ENCODE data around the gene RAD9B. TPM values are rescaled to one million over a fixed set of nuclear protein-coding genes. Genes with fewer than 3 reads are reported as not detected.
"Not testable (repeated sequence)": the region's sequence is repeated elsewhere in the genome, so short reads cannot be mapped to it uniquely, and the experiment has no call there.

Gene RAD9B
- total and polyA plus RNA-seq, 2 experiments from 2014 or later: 0.13 to 0.23 TPM

DNA sequence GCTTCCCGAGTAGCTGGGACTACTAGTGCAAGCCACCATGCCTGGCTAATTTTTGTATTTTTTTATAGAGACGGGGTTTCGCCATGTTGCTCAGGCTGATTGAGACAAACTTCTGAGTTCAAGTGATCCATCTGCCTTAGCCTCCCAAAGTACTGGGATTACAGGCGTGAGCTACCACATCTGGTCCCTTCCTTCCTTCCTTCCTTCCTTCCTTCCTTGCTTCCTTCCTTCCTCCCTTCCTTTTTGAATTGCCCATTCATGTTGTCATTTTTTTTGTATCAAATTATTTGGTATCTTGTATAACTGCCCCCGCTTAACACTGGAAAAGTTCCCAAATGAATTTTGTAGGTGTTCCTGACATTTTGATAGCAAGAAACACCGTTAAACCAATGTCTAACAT, 11.7 kb downstream of the RAD9B start:
- H3K4me1 ChIP-seq (ENCODE audit: insufficient read depth): no peaks in the 10 kb centered on the region
- TF ChIP-seq EZH2phosphoT487 (IDR thresholded peaks at IDR 0.05; ENCODE audit: low read depth, severe bottlenecking, unreplicated experiment): no peak
- TF ChIP-seq EZH2 (IDR thresholded peaks at IDR 0.05; ENCODE audit: borderline replicate concordance): no peak
- TF ChIP-seq CTCF (IDR thresholded peaks at IDR 0.05; ENCODE audit: poor library complexity): no peak
- no peak for DNase-seq (ENCODE audit: low spot score)
- H2AFZ ChIP-seq: no peak overlapping the region
- no peak overlapping the region for H3K4me2 ChIP-seq
- H3K36me3 ChIP-seq (replicated peaks; ENCODE audit: insufficient read depth, low read depth): no peaks in the 10 kb centered on the region
- no peaks in the 10 kb centered on the region for H3K9me3 ChIP-seq (ENCODE audit: low read depth)
- H3K27ac ChIP-seq: no peak overlapping the region
- no peaks in the 10 kb centered on the region for H3K9me2 ChIP-seq (replicated peaks; ENCODE audit: insufficient read depth)
- 81% methylated on average over 6 of the region's 6 CpGs for whole genome bisulfite sequencing (ENCODE audit: low lambda C conversion rate, missing lambda C conversion rate)
- H3K4me3 ChIP-seq: no peak overlapping the region
- H3K79me2 ChIP-seq: no peaks in the 10 kb centered on the region
- H3K27me3 ChIP-seq: no peaks in the 10 kb centered on the region
- H4K20me1 ChIP-seq (ENCODE audit: insufficient read depth, poor library complexity, severe bottlenecking): no peaks in the 10 kb centered on the region

- no peaks in the 10 kb centered on the region for H3K27me3 ChIP-seq
- DNase-seq (ENCODE audit: low spot score): no peak
- no peak overlapping the region for H3K4me3 ChIP-seq
- 76% methylated on average over 1 of the region's 1 CpG for WGBS (ENCODE audit: low lambda C conversion rate, missing lambda C conversion rate)
- no peak overlapping the region for H3K27ac ChIP-seq
- no peak overlapping the region for H2AFZ ChIP-seq
- no peaks in the 10 kb centered on the region for H3K36me3 ChIP-seq (replicated peaks; ENCODE audit: insufficient read depth, low read depth)
- no peaks in the 10 kb centered on the region for H3K4me1 ChIP-seq (ENCODE audit: insufficient read depth)
- no peaks in the 10 kb centered on the region for H3K9me3 ChIP-seq (ENCODE audit: low read depth)
- H4K20me1 ChIP-seq (ENCODE audit: insufficient read depth, poor library complexity, severe bottlenecking): no peaks in the 10 kb centered on the region
- no peak for TF ChIP-seq CTCF (IDR thresholded peaks at IDR 0.05; ENCODE audit: poor library complexity)
- no peak for TF ChIP-seq EZH2phosphoT487 (IDR thresholded peaks at IDR 0.05; ENCODE audit: low read depth, severe bottlenecking, unreplicated experiment)
- no peak for TF ChIP-seq EZH2 (IDR thresholded peaks at IDR 0.05; ENCODE audit: borderline replicate concordance)
- no peak overlapping the region for H3K4me2 ChIP-seq
- no peaks in the 10 kb centered on the region for H3K79me2 ChIP-seq
- H3K9me2 ChIP-seq (replicated peaks; ENCODE audit: insufficient read depth): no peaks in the 10 kb centered on the region
These were observed 12.2 kb downstream of the RAD9B start for GRCh38 chr12:110514363-110514762.

GRCh38 chr12:110516995-110517394, 14.9 kb downstream of the RAD9B start:
- no peak for DNase-seq (ENCODE audit: low spot score)

DNA sequence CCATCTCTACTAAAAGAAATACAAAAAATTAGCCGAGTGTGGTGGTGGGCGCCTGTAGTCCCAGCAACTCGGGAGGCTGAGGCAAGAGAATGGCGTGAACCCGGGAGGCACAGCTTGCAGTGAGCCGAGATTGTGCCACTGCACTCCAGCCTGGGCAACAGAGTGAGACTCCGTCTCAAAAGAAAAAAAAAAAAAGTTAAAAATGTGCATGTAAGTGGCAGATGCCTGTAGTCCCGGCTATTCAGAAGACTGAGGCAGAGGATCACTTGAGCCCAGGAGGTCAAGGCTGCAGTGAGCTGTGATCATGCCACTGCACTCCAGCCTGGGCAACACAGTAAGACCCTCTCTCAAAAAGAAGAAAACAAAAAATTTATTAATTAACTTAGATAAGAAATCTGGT, 15.9 kb downstream of the RAD9B start:
- H4K20me1 ChIP-seq (ENCODE audit: insufficient read depth, poor library complexity, severe bottlenecking); H2AFZ ChIP-seq; H3K9me2 ChIP-seq (replicated peaks; ENCODE audit: insufficient read depth); H3K27ac ChIP-seq; H3K36me3 ChIP-seq (replicated peaks; ENCODE audit: insufficient read depth, low read depth); H3K4me3 ChIP-seq; H3K9me3 ChIP-seq (ENCODE audit: low read depth); H3K4me1 ChIP-seq (ENCODE audit: insufficient read depth); H3K4me2 ChIP-seq; H3K27me3 ChIP-seq; H3K79me2 ChIP-seq; DNase-seq (ENCODE audit: low spot score): not testable (repeated sequence)
- WGBS (ENCODE audit: low lambda C conversion rate, missing lambda C conversion rate): 89% methylated on average over 6 of the region's 8 CpGs

More at GRCh38 chr12:110516995-110517394, 14.9 kb downstream of the RAD9B start:
- H3K27ac ChIP-seq: no peak overlapping the region
- H3K4me3 ChIP-seq: no peak overlapping the region
- H3K27me3 ChIP-seq: no peaks in the 10 kb centered on the region
- no peak overlapping the region for H3K4me2 ChIP-seq
- no peaks in the 10 kb centered on the region for H3K36me3 ChIP-seq (replicated peaks; ENCODE audit: insufficient read depth, low read depth)
- H2AFZ ChIP-seq: no peak overlapping the region
- 85% methylated on average over 3 of the region's 3 CpGs for WGBS (ENCODE audit: low lambda C conversion rate, missing lambda C conversion rate)
- no peaks in the 10 kb centered on the region for H3K9me3 ChIP-seq (ENCODE audit: low read depth)
- H3K9me2 ChIP-seq (replicated peaks; ENCODE audit: insufficient read depth): no peaks in the 10 kb centered on the region
- no peaks in the 10 kb centered on the region for H4K20me1 ChIP-seq (ENCODE audit: insufficient read depth, poor library complexity, severe bottlenecking)
- no peaks in the 10 kb centered on the region for H3K4me1 ChIP-seq (ENCODE audit: insufficient read depth)
- no peaks in the 10 kb centered on the region for H3K79me2 ChIP-seq
- TF ChIP-seq EZH2 (IDR thresholded peaks at IDR 0.05; ENCODE audit: borderline replicate concordance) (no peak), EZH2phosphoT487 (IDR thresholded peaks at IDR 0.05; ENCODE audit: low read depth, severe bottlenecking, unreplicated experiment) (no peak)

DNA sequence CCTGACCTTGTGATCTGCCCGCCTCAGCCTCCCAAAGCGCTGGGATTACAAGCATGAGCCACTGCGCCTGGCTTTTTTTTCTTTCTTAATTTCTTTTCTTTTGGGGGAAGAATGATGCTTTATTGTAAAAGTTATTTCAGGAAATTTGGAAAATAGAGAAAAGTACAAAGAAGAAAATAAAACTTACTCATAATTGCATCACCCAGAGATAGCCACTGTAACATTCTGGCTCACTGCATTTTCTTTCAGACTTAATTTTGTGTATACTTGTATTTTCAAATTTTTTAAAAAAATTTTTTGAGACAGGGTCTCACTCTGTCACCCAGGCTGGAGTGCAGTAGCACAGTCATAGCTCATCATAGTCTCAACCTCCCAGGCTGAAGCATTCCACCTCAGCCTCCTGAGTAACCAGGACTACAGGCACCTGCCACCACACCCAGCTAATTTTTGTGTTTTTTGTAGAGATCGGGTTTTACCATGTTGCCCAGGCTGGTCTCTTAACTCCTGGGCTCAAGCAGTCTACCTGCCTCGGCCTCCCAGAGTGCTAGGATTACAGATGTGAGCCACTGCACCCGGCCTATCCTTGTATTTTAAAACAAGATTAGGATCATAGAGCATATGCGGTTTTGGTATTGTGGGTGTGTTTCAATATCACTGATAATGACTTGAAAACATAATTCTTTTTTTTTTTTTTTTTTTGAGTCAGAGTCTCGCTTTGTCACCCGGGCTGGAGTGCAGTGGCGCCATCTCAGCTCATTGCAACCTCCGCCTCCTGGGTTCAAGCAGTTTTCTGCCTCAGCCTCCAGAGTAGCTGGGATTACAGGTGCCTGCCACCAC, 19.0 kb downstream of the RAD9B start:
- H3K27me3 ChIP-seq; H3K4me1 ChIP-seq (ENCODE audit: insufficient read depth); H2AFZ ChIP-seq; H3K27ac ChIP-seq; H3K9me2 ChIP-seq (replicated peaks; ENCODE audit: insufficient read depth); H3K9me3 ChIP-seq (ENCODE audit: low read depth); H3K4me2 ChIP-seq; H3K4me3 ChIP-seq; H4K20me1 ChIP-seq (ENCODE audit: insufficient read depth, poor library complexity, severe bottlenecking); DNase-seq (ENCODE audit: low spot score); H3K36me3 ChIP-seq (replicated peaks; ENCODE audit: insufficient read depth, low read depth); H3K79me2 ChIP-seq: not testable (repeated sequence)
- WGBS (ENCODE audit: low lambda C conversion rate, missing lambda C conversion rate): 93% methylated on average over 11 of the region's 11 CpGs
